Stimulated activated CD4-positive, alpha-beta T cell treated with anti-CD3 and anti-CD28 coated beads, TNF-alpha, amount 100 ng/mL, for 1 hour (primary cell): ENCODE results near the gene TINCR.

Source experiments
- DNase-seq, 3 donors: peaks; one replicate each; pipeline ENCODE4 v3.0.0-alpha.2; 2020; ENCODE audit warnings: low read depth in 3 of 3, low spot score in 1 of 3

The TINCR gene

DNA sequence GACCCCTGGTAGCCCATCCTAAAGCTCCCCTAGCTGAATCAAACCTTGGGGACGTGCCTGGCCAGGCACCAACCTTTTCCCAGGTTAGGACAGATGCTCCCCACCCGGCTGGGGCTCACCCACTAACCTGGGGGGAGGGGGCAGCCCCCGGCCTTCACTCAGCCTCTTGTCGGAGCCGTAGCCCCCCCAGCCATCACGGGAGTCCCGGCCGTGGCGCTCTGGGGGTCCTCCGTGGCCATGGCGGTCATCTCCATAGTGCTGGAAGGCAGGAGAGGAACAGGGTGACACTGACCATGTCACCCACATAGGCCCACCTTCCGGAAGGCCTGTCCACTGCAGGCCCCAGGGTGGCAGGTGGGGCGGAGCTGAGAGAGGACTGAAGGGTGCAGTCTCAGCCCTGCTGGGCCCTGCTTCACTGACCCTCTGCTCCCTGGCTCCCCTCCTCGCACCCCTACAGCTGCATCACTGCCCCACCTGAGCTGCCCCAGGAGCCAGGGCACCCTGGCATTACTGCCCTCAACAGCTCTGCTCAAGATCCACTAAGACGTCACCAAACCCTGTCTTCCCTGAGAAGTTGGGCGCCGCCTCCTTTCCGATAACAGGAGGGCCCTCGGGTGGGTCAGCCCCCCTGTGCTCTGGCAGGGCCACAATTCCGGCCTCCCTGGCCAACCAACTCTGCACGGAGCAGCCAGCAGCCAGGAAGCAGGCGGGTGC lies 22.6 kb upstream of the TINCR start:
- no peak for DNase-seq

DNA sequence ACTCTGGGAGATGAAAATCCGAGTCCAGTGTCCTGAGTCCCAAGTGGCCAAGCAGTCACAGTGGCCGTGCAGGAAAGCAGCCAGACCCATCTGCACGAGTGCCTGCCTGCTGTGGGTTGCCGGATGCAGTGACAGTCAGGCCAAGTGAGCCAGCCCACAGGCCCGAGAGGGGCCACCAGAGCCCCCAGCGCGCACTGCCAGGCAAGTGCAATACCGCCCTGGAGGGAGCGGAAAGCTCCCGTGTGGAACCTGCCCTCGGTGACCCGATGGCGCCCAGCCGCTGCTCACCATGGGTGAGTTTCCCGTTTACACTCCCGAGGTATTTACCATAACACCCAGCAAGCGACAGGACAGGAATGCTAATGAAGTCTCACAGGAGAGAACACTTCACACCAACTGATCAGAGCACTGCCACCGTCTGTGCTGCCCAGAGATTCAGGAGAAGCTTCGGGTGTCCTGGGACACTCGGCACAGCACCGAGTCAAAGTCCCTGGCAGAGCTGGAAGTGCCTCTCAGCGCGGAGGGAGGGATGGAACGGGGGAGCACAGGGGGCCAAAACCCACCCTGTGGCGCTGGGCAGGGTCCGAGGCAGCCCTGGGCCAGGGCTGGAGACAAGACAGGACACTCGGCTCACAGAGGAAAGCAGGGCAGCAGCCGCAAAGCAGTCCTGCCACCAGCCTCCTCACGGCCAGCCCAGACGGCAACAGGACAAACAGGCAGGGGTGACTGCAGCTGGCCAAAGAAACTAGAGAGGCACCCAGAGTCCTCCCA lies 21.3 kb upstream of the TINCR start:
- no peak for DNase-seq

DNA sequence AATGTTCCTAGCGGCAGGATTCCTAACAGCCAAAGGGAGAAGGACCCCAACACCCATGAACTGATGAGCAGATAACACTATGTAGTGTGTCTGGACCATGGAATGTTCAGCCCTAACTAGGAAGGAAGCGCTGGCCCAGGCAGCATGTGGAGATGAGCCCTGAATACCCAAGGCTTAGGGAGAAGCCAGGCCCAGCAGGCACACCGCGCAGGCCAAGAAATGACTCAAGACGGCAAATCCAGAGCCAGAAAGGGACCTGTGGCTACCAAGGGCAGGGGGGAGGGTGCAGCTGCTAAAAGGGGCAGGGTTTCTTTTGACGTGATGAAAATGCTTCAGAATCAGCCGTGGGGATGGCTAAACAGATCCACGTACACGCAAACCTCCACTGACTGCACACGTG lies 20.7 kb upstream of the TINCR start:
- no peak for DNase-seq

DNA sequence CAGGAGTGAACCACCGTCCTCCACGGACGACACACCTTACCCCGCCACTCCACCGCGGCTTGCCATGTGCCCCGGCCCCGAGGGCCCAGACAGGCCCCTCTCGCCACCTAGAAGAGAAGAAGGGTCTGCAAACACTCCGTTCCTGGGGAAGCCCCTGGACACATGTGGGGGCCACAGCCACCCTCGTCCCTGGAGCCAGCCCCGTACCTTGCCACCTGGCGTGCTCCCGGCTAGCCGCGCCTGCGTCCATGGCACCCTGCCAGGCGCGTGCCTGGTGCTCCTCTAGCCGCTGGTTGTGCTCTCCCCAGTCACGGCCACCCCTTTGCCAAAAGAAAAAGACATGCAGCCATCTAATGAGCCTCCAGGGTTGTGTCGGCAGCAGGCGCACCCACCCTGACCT lies 19.9 kb upstream of the TINCR start:
- DNase-seq = no peak

DNA sequence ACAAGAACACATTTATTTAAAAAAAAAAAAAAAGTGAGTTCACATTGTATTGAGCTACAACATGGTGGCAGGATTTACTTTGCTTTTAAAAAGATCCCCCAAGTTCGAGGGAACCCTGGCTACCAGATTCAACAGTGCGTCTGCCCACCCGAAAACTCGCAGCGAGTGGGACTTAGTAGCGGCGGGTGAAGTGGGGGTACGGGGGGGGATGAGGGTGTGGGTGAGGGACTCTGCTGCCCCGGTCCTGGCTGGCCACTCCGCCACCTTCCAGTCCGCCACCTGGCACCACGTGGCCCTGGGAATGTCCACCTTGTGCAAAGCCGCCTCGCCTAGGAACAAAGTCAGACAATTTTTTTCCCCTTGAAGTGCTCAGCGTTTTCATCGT lies 19.3 kb upstream of the TINCR start:
- no peak for DNase-seq

DNA sequence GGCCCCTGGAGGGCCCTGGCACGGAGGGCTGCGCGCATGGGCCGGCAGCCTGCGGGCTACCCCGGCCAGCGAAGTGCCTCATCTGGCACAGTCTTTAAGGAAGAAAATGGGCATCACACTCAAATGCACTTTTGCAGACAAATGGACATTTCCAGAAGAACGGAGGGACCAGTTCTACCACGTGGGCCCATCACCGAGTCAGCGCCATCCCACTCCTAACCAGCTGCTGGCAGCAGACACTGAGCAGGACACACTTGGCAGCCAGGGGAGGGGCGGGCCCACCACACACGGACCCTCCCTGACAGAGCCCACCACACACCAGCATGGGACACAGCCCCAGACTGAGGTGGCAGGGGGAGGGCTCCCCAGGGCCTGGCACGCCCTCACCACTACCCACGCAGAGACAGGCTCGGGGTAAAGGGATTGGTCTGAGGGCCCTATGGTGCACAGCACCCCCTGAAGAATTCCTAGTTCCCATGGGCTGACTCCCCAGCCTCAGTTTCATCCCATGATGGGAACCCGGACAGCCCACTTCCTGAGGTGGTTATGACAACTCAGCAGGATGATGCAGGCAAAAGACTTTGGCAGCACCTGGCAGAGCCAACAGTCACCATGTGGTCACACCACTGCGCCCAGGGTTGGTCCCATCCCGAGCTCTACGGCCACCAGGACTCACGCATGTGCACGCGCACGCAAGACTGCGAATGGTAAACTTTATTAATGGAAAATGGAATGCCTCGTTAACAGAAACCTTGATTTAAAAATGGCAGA lies 18.7 kb upstream of the TINCR start:
- DNase-seq = no peak

DNA sequence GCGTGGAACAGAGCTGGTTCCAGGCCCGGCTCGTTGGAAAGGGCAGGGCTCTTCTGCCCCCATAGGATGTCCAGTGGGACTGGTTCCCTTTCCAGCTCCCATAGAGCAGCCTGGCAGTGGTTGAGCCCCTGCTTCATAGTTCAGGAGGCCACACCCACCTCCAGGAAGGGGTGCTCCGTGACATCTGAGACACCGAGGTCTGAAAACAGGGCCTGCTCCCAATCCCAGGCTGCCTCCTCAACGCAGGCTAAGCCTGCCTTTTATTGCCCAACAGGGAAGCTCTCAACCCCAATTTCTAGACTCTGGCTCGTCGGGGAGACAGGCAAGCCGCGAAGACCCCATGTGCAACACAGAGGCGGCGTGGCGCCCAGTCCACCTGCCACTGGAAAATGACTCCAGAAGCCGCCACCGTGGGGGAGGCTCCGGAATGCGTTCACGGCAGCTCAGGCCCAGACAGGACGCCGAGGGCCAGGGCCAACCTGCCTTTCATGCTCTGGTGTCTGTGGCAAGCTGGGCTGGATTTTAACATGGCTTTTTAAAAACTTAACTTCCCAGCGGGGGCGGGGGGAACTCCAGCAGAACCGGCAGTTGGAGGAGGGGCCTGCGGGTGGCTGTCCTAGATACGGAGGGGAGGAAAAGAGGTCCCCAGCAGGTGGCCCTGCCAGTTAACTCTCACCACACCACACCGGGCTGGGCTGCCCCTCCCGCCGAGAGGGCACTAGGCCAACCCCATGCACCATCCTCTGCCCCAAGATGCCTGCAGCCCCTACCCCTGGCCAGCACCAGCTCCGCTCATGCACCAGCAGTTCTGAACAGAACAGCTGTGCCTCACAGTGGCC lies 17.9 kb upstream of the TINCR start:
- DNase-seq = peak in 1 of 3 donors; percentile 28

DNA sequence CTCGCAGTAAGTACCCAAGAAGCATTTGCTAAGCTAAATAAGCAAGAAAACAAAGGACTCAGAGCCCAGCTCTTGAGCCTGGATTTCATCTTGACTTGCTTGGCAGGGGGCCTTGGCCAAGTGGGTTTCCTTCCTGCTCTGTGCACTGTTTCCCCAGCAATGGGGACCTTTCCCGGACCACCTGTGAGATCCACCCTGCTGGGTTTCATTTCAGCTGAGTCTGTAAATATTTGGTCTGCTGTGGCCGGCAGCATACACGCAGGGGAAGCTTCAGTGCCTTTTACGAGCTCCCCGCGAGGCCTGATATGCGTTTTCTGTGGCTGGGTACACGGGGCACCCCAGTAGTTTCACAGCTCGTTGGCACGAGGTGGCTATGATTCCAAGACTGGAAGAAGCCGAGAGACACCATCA lies 12.4 kb upstream of the TINCR start:
- no peak for DNase-seq

DNA sequence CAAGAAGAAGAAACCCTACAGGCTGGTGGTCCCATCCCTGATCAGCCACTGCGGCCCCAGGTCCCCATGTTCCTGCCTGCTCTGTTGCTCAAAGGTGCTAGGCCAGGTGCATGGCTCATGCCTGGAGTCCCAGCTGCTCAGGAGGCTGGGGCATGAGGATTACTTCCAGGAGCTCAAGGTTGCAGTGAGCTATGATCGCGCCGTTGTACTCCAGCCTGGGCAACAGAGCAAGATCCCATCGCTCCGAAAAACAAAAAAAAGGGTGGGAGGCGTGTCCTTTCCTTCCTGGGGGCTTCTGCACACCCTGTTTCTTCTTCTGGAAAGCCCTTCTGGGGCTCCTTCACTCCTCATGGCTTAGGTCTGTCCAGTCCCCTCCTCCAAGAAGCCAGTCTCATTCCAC lies 11.9 kb upstream of the TINCR start:
- DNase-seq = no peak

DNA sequence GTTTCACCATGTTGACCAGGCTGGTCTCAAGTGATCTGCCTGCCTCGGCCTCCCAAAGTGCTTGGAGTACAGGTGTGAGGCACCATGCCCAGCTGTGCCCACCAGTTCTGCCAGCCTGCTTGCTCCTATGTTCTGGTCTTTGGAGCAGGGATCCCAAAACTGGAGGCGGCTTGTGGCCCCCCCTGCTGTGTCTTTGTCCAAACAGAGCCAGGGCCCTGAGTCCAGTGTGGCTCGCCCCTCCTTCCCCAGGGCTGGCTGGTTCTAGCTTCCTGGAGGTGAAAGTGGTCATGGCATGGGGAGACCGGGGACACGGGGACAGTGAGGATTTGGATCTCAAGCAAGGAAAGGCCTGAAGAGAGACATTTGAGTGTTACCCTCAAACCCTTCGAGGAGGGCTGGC lies 11.5 kb upstream of the TINCR start:
- no peak for DNase-seq

DNA sequence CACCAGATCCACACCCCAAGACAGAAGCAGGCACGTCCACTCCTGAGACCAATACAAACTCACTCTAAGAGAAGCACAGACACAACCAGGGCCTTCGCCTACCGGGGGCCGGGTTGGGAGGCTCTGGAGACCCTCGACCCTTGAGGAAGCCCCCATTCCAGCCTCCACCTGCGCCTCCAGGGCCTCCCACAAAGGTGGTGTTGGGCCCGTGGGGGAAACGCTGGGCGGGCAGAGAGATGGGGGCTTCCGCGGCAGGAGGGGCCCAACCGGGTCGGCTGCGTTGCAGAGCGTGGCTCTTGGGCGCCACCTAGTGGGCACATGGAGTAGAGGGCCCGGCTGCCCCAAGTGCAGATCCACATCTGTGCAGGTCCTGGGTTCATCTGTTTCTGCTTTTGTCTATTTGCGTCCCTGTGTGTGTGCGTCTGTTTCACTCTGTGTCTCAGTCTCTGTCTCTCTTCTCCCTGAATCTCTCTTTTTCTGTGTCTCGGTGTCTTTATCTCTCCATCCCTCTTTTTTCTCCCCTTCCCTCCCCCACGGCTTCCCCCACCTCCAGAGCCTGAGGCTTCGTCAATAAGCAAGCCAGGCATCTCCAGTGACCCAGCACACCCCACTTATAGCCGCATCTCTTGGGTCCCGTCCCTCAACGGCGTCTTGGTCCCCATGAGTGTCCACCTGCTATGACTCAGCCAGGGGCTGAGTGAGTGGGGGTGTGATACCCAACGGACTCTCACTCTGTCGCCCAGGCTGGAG lies 10.5 kb upstream of the TINCR start:
- peak; percentile 26 to 64 (median 42) for DNase-seq

DNA sequence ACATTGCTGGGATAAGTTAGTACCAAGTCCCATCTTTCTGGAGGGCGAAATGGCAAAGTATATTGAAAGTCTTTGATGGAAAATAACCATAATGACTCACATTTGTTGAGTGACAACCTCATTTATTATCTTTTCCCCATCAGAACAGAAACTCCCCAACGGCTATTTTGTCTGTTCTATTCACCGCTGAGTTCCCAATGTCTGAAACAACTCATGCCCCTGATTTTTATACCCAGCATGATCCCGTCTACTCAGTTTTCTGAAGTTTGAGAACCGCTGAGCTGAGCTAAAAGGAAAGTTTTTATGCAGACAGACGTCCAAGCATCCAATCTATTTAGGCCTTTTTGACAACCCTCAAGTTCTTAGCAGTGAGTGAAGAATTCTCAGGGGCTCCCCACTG lies 7.8 kb upstream of the TINCR start:
- DNase-seq = no peak

DNA sequence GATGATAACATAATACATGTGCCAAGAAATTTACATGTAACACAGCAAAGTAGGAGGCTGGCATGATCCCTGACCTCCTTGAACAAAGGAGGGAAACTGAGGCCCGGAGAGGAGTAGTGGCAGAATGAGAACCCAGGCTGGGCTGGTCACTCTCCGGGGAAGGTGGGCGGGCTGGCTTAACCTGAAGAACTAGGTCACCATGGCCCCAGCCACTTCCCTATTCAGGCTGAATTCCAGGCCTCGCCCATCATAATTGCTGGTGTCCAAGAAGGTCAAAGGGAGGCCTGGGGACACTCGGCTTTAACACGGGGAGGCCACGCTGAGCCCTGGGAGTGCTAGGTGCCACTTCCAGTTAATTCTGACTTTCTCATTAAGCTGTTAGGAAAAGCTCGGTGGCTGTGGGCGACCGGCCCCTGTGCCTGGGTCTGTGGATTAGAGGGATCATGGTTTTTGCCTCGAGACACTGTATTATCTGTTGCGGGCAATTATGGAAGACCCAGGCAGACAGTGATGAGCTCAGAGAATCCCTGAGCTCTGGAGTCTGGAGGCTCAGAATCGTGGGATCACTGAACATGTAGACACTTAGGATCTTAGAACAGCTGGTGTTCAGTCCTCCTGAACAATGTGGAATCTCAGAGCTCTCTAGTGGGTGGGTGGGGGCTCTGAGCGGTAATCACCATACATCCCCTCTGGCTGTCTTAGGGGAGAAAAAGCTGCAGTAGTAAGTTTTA lies 5.0 kb upstream of the TINCR start:
- DNase-seq = no peak

DNA sequence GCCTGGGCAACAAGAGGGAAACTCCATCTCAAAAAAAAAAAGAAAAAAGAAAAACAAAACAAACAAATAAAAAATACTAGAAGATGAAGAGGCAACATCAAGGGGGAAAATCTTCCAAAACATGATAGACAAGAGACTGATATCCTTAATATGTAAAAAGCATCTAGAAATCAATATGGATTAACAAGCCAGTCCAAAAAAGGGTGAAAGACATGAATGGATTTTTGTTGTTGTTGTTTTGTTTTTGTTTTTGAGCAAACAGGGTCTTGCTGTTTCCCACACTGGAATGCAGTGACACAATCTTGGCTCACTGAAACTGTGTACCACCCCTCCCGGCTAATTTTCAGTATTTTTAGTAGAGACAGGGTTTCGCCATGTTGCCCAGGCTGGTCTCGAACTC lies 4.0 kb upstream of the TINCR start:
- no peak for DNase-seq

DNA sequence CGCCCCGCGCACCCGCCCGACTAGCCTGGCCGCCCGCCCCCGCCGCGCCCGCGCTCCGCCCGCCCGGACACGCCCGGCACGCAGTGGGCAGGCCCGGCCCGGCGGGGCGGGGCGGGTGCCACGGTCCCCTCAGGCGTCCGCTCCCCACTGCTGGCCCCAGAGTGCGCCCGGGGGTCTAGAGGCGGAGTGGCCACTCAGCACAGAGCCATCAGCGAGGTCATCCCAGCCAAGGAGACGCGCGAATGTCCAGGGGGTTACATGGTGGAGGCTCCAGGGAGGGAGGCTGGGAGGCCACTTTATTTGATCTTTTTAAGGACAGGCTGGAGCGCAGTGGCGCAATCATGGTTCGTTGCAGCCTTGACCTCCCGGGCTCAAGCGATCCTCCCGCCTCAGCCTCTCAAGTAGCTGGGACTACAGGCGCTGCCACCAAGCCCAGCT lies 236 bp upstream of the TINCR start:
- no peak for DNase-seq

DNA sequence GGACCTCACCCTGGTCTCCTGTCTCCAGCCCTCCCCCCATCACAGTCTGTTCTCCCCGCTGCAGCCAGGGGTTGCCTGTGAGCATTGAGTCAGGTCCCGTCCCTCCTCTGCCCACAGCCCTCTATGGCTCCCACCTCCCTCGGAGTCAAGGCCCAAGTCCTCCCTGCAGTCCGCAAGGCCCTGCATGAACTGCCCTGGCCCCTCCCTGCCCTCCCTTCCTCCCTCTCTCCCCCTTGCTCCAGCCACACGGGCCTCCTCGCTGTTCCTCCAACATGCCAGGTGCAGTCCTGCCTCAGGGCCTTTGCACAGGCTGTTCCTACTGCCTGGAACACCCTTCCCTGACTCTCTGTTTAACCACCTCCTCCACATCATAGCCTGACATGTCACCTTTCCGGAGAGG lies 2.8 kb downstream of the TINCR start:
- DNase-seq = no peak

DNA sequence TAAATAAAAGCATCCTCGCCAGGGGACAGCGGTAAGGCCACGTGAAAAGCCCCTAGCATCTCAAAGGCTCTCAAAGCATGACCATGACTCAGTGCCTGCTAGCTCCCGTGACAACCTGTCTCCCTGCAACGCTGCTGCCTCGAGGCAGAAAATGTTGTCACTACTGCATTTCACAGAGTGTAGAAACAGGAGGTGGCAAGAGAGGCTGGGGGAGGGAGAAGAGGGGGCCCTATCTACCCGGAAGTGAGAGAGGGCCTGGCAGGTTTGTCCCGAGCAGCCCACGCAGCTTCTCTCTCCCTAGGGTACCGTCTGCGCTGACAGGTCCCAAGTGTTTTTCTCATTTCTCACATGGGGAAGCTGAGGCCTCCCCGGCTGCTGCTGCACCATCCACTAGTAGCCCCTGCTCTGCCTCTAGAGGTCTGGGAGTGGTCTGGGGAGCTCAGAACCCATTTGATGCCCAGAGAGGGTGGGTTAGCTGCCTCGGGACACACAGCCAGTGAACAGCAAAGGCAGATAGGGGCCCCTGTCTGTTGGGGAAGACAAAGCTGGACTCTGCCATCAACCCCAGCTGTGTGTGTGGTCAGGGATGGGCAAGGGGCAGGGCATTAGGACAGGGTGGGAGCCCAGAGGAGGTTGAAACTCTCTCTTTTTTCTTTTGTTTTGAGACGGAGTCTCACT lies 3.7 kb downstream of the TINCR start:
- no peak for DNase-seq

DNA sequence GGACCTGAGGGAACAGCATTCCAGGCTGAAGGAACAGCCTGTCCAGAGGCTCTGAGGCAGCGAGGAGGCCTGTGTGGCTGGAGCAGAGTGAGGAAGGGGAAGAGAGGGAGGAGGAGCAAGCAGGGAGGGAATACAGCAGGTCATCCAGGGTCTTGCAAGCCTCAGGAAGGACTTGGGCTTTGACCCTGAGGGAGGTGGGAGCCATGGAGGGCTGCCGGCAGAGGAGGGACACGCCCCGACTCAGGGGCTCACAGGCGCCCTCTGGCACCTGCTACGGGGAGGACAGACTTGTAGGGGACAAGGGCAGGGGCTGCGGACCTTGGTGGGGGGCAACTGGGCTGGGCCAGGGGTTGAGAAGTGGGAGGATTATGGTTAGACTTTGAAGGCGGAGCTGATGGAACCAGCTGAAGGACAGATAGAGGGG lies 4.7 kb downstream of the TINCR start:
- no peak for DNase-seq

DNA sequence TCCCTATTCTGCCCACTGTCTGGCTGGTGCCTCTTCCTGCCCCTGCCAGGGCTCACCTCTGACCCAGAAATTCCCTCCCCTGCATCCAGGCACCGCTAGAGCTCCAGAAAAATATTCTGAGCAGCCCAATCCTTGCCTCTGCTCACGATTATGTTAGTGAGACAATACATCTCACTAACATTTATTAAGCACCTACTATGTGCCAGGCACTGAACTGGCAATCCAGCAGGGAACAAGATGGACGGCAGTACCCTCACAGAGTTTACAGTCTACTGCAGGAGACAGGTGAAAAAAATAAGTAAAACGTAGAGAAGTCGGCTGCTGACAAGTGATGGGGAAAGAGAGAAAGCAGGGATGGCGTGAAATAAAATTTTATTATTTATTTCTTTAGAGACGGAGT lies 5.5 kb downstream of the TINCR start:
- no peak for DNase-seq
